ENCODE data around the gene FBXL13.
"Not testable (repeated sequence)": the region's sequence is repeated elsewhere in the genome, so short reads cannot be mapped to it uniquely, and the experiment has no call there.

Gene FBXL13

GRCh38 chr7:102966465-102966864 lies 108.1 kb downstream of the FBXL13 start:
- no peak for TF ChIP-seq CTCF (conservative IDR thresholded peaks at IDR 0.05; ENCODE audit: low read depth, low read length)
- H3K4me3 ChIP-seq (ENCODE audit: low read length) = no peak overlapping the region
- DNase-seq (ENCODE audit: low read depth) = no peak

- H3K4me3 ChIP-seq (ENCODE audit: low read length); DNase-seq (ENCODE audit: low read depth): not testable (repeated sequence)
Observed at GRCh38 chr7:102961993-102962392, 112.6 kb downstream of the FBXL13 start.

GRCh38 chr7:102958004-102958403 lies 116.6 kb downstream of the FBXL13 start:
- not testable (repeated sequence) for H3K4me3 ChIP-seq (ENCODE audit: low read length); DNase-seq (ENCODE audit: low read depth)

GRCh38 chr7:102954359-102954758 lies 120.2 kb downstream of the FBXL13 start:
- not testable (repeated sequence) for H3K4me3 ChIP-seq (ENCODE audit: low read length); DNase-seq (ENCODE audit: low read depth)

GRCh38 chr7:102953406-102953805 lies 121.2 kb downstream of the FBXL13 start:
- DNase-seq (ENCODE audit: low read depth) = no peak
- H3K4me3 ChIP-seq (ENCODE audit: low read length) = no peak overlapping the region
- no peak for TF ChIP-seq CTCF (conservative IDR thresholded peaks at IDR 0.05; ENCODE audit: low read depth, low read length)

- DNase-seq (ENCODE audit: low read depth) = no peak
- no peak overlapping the region for H3K4me3 ChIP-seq (ENCODE audit: low read length)
- TF ChIP-seq CTCF (conservative IDR thresholded peaks at IDR 0.05; ENCODE audit: low read depth, low read length) = no peak
Observed at GRCh38 chr7:102951839-102952238, 122.8 kb downstream of the FBXL13 start.

- no peak for DNase-seq (ENCODE audit: low read depth)
- H3K4me3 ChIP-seq (ENCODE audit: low read length) = no peak overlapping the region
- TF ChIP-seq CTCF (conservative IDR thresholded peaks at IDR 0.05; ENCODE audit: low read depth, low read length) = no peak
Observed at GRCh38 chr7:102944241-102944640, 130.4 kb downstream of the FBXL13 start.

GRCh38 chr7:102943423-102944169 lies 131.0 kb downstream of the FBXL13 start:
- no peak for TF ChIP-seq CTCF (conservative IDR thresholded peaks at IDR 0.05; ENCODE audit: low read depth, low read length)
- DNase-seq (ENCODE audit: low read depth) = no peak
- H3K4me3 ChIP-seq (ENCODE audit: low read length) = no peak overlapping the region

- DNase-seq (ENCODE audit: low read depth) = no peak
- TF ChIP-seq CTCF (conservative IDR thresholded peaks at IDR 0.05; ENCODE audit: low read depth, low read length) = no peak
- no peak overlapping the region for H3K4me3 ChIP-seq (ENCODE audit: low read length)
Observed at GRCh38 chr7:102942868-102943267, 131.7 kb downstream of the FBXL13 start.

Data from retinal pigment epithelial cell (primary cell).